Prostate gland (tissue), 2 donors: ENCODE measurements around the gene INPP4B. TPM values are rescaled to one million over a fixed set of nuclear protein-coding genes. Genes with fewer than 3 reads are reported as not detected.

Experiments
- DNase-seq: peaks from one replicate; pipeline ENCODE4 v3.0.0-alpha.2; 2019; ENCODE audit warnings: low spot score
- H3K27ac ChIP-seq, 2 donors: fragments of 200-600 bp; sonication (generic); 2 replicates each; pipeline ENCODE4 v1.5.1; 2017 to 2019
- H3K27me3 ChIP-seq: fragments of 200-600 bp; sonication (generic); replicated peaks from 2 replicates; pipeline ENCODE4 v1.5.1; 2019; ENCODE audit not compliant: insufficient read depth
- H3K36me3 ChIP-seq, 2 donors: fragments of 200-600 bp; sonication (generic); 1 replicate in 1 of 2; 2 replicates in 1 of 2; pipeline versions ENCODE4 v1.5.1 to v1.8.1; 2017 to 2019
- H3K4me1 ChIP-seq: fragments of 200-600 bp; sonication (generic); replicated peaks from 2 replicates; pipeline ENCODE4 v1.5.1; 2019
- H3K4me3 ChIP-seq, 2 donors: fragments of 200-600 bp; sonication (generic); 2 replicates each; pipeline ENCODE4 v1.5.1; 2017 to 2019
- H3K9me3 ChIP-seq: fragments of 200-600 bp; sonication (generic); 2 replicates; pipeline ENCODE4 v1.5.1; 2017
- CTCF ChIP-seq, 4 experiments: fragments of 200-600 bp in 2 of 4; fragments of 450-650 bp in 2 of 4; sonication (generic) in 2 of 4; IDR thresholded peaks; 1 replicate in 3 of 4; 2 replicates in 1 of 4; pipeline ENCODE4 v1.5.1; 2016 to 2019; ENCODE audit warnings: antibody characterized with exemption in 4 of 4, mild to moderate bottlenecking in 2 of 4, moderate library complexity in 2 of 4
- POLR2A ChIP-seq: fragments of 450-650 bp; IDR thresholded peaks from one replicate; pipeline ENCODE4 v1.6.1; 2016; ENCODE audit warnings: antibody characterized with exemption, mild to moderate bottlenecking
- POLR2AphosphoS5 ChIP-seq: sonication (generic); formaldehyde crosslinking; IDR thresholded peaks from one replicate; pipeline ENCODE4 v1.6.1; 2017; ENCODE audit warnings: antibody characterized with exemption
- WGBS: methylation state at CpG from one replicate; pipeline ENCODE4 v1.1.5; 2018; 5-methylcytosine and 5-hydroxymethylcytosine counted together
- intact Hi-C: fragments of 100-400 bp; cut with DNase I; formaldehyde crosslinking; loops from one replicate; pipeline ENCODE4 v1.14.2; 2022
- total RNA-seq, 2 donors: library from RNA; depleted of rRNA; stranded (reverse); fragments of >200 nt; gene quantifications; one replicate each; pipeline ENCODE4 v1.1.0, GENCODE V29; 2016

INPP4B gene
- total RNA-seq, 2 donors from 2014 or later, result 22.3 to 49.7 TPM

GRCh38 chr4:142556048-142556447 lies 290.1 kb downstream of the INPP4B start:
- no peak for TF ChIP-seq CTCF (IDR thresholded peaks at IDR 0.05)
- no peak for TF ChIP-seq POLR2AphosphoS5
- TF ChIP-seq POLR2A, result no peak
- WGBS, result 47% methylated on average over 1 of the region's 1 CpG
- intact Hi-C loops, result no loop called here
- Histone ChIP-seq H3K27ac (no peak overlapping the region), H3K27me3 (no peaks in the 10 kb centered on the region), H3K36me3 (no peaks in the 10 kb centered on the region), H3K4me3 (no peak overlapping the region), H3K9me3 (no peaks in the 10 kb centered on the region), H3K4me1 (no peaks in the 10 kb centered on the region)
- DNase-seq, result no peak

- Histone ChIP-seq H3K4me1 (no peaks in the 10 kb centered on the region), H3K4me3 (no peak overlapping the region), H3K9me3 (no peaks in the 10 kb centered on the region), H3K36me3 (no peaks in the 10 kb centered on the region), H3K27ac (no peak overlapping the region), H3K27me3 (no peaks in the 10 kb centered on the region)
- no peak for DNase-seq
- WGBS, result 100% methylated on average over 1 of the region's 1 CpG
- intact Hi-C loops, result no loop called here
- TF ChIP-seq CTCF (IDR thresholded peaks at IDR 0.05) (no peak), POLR2A (no peak), POLR2AphosphoS5 (no peak)
These were observed 291.7 kb downstream of the INPP4B start for GRCh38 chr4:142554412-142554811.

- no peaks in the 10 kb centered on the region for H3K4me1 ChIP-seq
- no peak overlapping the region for H3K27ac ChIP-seq
- DNase-seq, result no peak
- H3K27me3 ChIP-seq, result no peaks in the 10 kb centered on the region
- H3K36me3 ChIP-seq, result no peaks in the 10 kb centered on the region
- TF ChIP-seq POLR2AphosphoS5 (no peak), CTCF (IDR thresholded peaks at IDR 0.05) (no peak), POLR2A (no peak)
- no peak overlapping the region for H3K4me3 ChIP-seq
- WGBS, result 76% methylated on average over 6 of the region's 6 CpGs
- intact Hi-C loops, result no loop called here
- H3K9me3 ChIP-seq, result no peaks in the 10 kb centered on the region
These were observed 294.4 kb downstream of the INPP4B start for GRCh38 chr4:142551517-142552305.

- no peaks in the 10 kb centered on the region for H3K27me3 ChIP-seq
- no peak for TF ChIP-seq CTCF (IDR thresholded peaks at IDR 0.05)
- no peak for TF ChIP-seq POLR2A
- no peak for TF ChIP-seq POLR2AphosphoS5
- WGBS, result 78% methylated on average over 5 of the region's 5 CpGs
- H3K4me1 ChIP-seq, result no peaks in the 10 kb centered on the region
- no peaks in the 10 kb centered on the region for H3K9me3 ChIP-seq
- intact Hi-C loops, result no loop called here
- no peak overlapping the region for H3K27ac ChIP-seq
- H3K36me3 ChIP-seq, result no peaks in the 10 kb centered on the region
- no peak overlapping the region for H3K4me3 ChIP-seq
- DNase-seq, result no peak
These were observed 295.1 kb downstream of the INPP4B start for GRCh38 chr4:142550965-142551364.
